H1 (cell line): Measurements from ENCODE around the gene CSGALNACT2. TPM values are rescaled to one million over a fixed set of nuclear protein-coding genes. Genes with fewer than 3 reads are reported as not detected.

Source experiments
- CBX5 ChIP-seq: fragments of 300-800, 300-1000 bp; sonication (generic); IDR thresholded peaks from 2 replicates; pipeline ENCODE4 v1.7.1; 2016; ENCODE audit warnings: antibody characterized with exemption, low read length, low read depth
- CHD7 ChIP-seq: fragments of 300-600 bp; sonication (generic); IDR thresholded peaks from 2 replicates; pipeline ENCODE4 v1.7.1; 2012; ENCODE audit warnings: low read length, moderate library complexity, mild to moderate bottlenecking, inconsistent platforms; ENCODE audit not compliant: insufficient replicate concordance
- E2F6 ChIP-seq: IDR thresholded peaks from 2 replicates; pipeline ENCODE4 v1.6.1; 2012; ENCODE audit warnings: inconsistent platforms
- EP300 ChIP-seq, 2 experiments: IDR thresholded peaks; 1 replicate in 1 of 2; 2 replicates in 1 of 2; pipeline ENCODE4 v1.6.1; 2011 to 2012; ENCODE audit warnings: low read depth in 2 of 2, low read length in 2 of 2, mild to moderate bottlenecking in 2 of 2, borderline replicate concordance in 1 of 2, inconsistent platforms in 1 of 2, moderate library complexity in 1 of 2
- KDM4A ChIP-seq: IDR thresholded peaks from one replicate; pipeline ENCODE4 v1.7.1; 2012; ENCODE audit warnings: low read depth, mild to moderate bottlenecking, moderate library complexity, low read length, inconsistent platforms; ENCODE audit not compliant: severe bottlenecking
- KDM5A ChIP-seq: fragments of 200-600 bp; IDR thresholded peaks from 2 replicates; pipeline ENCODE4 v1.7.1; 2012; ENCODE audit warnings: mild to moderate bottlenecking, low read length, inconsistent platforms, mixed read lengths
- SP2 ChIP-seq: IDR thresholded peaks from 2 replicates; pipeline ENCODE4 v1.6.1; 2012; ENCODE audit warnings: mild to moderate bottlenecking, low read length, inconsistent platforms
- TAF1 ChIP-seq: IDR thresholded peaks from 2 replicates; pipeline ENCODE4 v1.6.1; 2011; ENCODE audit warnings: mild to moderate bottlenecking, low read depth, low read length
- USF2 ChIP-seq: IDR thresholded peaks from 2 replicates; pipeline ENCODE4 v1.6.1; 2011; ENCODE audit warnings: low read length, improper control_type of control experiment
- polyA plus RNA-seq, 7 experiments: library from polyadenylated mRNA; depleted of rRNA in 3 of 7; stranded (reverse) in 5 of 7; unstranded in 2 of 7; fragments of >200 nt in 5 of 7; fragments of 200-250 nt in 2 of 7; gene quantifications; 1 replicate in 5 of 7; 2 replicates in 1 of 7; 4 replicates in 1 of 7; pipeline versions ENCODE4 v1.2.1 to v1.2.3, GENCODE V29; 2011 to 2013; ENCODE audit warnings: missing spikeins in 2 of 7, mixed read lengths in 2 of 7
- total RNA-seq: library from RNA; stranded (reverse); fragmentation: NEBNext Ultra II Directional; extraction: Animal tissue kit (Norgen Biotek cat#: 25700); gene quantifications from 2 replicates; pipeline ENCODE4 v1.2.1, GENCODE V29; 2021

CSGALNACT2 gene
- total and polyA plus RNA-seq, 2 of the 8 experiments (the other 6 are each of a cell fraction or from before 2014, with no cell fraction given), result 2.6 to 5.3 TPM

GRCh38 chr10:43193496-43194080, 55.3 kb downstream of the CSGALNACT2 start (continued):
- TF ChIP-seq CHD7, result no peak
- no peak for TF ChIP-seq E2F6
- no peak for TF ChIP-seq KDM4A
- TF ChIP-seq USF2, result no peak
- TF ChIP-seq SP2, result no peak
- TF ChIP-seq KDM5A, result no peak
- no peak for TF ChIP-seq CBX5
- TF ChIP-seq EP300 (IDR thresholded peaks at IDR 0.05; ENCODE audit: borderline replicate concordance in 1 of 2, low read depth in 2 of 2, low read length in 2 of 2), result no peak
- TF ChIP-seq TAF1, result no peak
